Activated naive CD8-positive, alpha-beta T cell treated with anti-CD3 and anti-CD28 coated beads, Interleukin-2, amount 50 U/mL, for 16 hours (primary cell): ENCODE results near the gene BBS9.
"Not testable (repeated sequence)": the region's sequence is repeated elsewhere in the genome, so short reads cannot be mapped to it uniquely, and the experiment has no call there.

Experiments used
- DNase-seq: peaks from one replicate; pipeline ENCODE4 v3.0.0-alpha.2; 2020; ENCODE audit warnings: low read depth, low spot score

The BBS9 gene

GRCh38 chr7:33195264-33195663, 65.9 kb downstream of the BBS9 start:
- DNase-seq = no peak

DNA sequence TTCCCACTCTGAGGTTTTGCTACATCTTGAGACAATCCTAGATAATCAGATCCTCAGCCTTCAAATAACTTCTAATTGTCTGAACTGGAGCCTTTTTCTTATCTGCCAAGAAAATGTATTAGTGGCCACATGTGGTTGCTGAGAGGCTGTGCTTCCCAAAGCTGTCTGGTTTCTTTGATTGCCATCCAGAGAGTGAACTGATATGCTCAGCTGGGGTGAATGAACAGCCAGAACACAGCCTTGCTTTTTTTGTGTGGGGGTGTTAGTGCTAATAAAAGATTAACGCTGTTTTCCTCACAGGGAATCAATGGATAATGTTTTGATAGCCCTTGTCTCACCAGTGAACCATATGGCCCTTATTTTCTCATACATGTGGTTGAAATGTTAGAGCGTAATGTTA, 66.9 kb downstream of the BBS9 start:
- no peak for DNase-seq

DNA sequence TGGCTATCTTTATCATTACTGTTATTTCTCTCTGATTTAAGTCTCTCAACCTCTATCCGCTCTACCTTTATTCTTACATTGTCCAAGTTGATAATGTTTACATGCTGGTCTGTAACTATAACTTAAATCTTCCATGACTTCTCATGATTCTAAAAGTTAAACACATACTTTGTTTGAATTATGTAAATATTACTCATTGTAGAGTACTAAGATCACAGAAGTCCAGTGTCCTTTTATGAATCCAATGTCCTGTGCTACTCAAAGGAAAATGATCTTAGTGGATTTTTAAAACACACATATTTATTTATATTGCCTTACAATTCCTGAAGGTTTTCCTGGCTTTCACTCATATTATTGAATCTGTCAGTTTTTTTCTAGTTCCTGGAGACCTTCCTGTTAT, 70.9 kb downstream of the BBS9 start:
- no peak for DNase-seq

- no peak for DNase-seq
Measured at GRCh38 chr7:33201821-33202220, 72.5 kb downstream of the BBS9 start.

GRCh38 chr7:33210958-33211357, 81.6 kb downstream of the BBS9 start:
- DNase-seq = no peak

DNA sequence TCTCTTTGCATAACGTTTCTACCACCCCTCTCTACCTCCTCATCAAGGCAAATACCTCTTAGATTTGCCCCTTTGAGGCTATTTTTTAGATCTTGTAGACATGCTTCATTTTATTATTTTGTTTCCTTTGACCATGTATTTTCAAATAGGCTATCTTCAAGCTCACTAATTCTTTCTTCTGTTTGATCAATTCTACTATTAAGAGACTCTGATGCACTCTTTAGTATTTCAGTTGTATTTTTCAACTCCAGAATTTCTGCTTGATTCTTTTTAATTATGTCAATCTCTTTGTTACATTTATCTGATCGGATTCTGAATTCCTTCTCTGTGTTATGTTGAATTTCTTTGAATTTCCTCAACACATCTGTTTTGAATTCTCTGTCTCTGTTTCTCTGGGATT, 82.8 kb downstream of the BBS9 start:
- DNase-seq = no peak

GRCh38 chr7:33215992-33216391, 86.6 kb downstream of the BBS9 start:
- no peak for DNase-seq

DNA sequence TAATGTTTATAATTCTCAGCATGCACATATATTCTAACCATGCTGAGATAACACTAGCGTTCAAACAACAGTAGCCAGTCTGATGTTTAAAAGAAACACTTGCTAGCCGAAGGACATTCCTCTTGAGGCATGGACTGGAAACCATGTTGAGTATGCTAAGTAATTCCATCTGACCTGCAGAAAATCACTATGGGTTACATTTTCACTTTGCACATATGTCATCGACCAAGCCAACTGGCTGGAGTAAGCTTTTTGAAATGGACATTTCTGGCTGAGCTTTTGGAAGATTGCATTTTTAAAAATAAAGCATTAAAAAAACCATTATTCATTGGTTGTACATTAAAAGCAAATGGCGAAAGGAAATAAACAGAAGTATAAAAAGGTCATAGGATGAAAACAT, 88.2 kb downstream of the BBS9 start:
- DNase-seq = no peak

- not testable (repeated sequence) for DNase-seq
Measured at GRCh38 chr7:33218841-33219535, 89.6 kb downstream of the BBS9 start.

DNA sequence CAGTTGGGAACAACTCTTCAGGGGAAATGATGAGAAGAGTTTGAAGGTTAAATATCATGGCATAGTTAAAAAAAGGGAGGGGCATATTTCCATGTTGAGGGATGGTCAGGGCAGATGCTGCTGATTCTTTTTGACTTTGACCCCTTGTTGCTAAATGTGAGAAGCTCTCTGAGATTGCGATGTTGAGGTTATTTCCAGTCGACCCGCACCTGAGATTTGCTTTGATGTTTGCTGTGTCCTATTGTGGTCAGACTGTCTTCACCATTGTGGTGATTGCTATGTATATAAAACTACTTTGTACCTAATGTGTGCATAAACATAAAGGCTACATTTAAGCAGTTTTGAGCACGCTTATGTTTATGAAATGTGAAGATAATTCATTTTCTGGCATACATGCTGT, 90.9 kb downstream of the BBS9 start:
- DNase-seq = no peak

GRCh38 chr7:33221390-33221789, 92.0 kb downstream of the BBS9 start:
- no peak for DNase-seq

DNA sequence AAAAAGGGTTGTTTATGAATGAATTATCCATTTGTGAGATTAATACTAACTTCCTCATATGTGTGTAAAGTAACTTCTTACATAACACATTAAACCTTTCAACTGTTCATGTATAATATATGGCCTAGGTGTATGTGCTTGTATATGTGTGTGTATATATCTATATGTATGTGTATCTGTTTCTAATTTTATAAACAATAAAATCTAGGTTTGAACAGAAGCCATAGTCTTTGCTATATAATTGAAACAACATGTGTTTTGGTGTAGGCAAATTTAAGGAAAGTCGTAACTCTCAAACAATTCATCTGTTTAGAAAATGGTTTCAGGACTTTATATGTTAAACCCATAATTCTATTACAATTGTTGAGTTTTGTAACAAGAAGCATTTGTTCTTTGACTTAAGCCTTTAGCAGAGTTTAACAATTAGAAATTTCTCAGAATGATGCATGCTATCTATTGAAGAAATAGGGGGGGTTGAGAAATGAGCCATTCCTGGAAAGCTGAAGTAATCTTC, 103.3 kb downstream of the BBS9 start:
- no peak for DNase-seq

DNA sequence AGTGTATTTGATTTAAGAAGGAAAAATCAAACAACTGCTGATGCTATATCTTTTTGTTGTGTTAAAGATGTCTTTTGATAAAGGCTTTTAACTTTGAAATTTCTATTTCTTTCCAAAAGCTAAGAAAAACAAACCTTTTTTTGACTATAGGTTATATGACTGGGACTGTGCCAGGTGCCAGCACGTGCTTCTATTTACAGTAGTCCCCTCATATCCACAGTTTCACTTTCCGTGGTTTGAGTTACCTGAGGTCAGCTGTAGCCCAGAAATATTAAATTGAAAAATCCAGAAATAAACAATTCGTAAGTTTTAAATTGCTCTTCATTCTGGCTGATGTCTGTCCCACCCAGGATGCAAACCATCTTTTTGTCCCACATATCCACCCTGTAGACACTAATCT, 104.3 kb downstream of the BBS9 start:
- DNase-seq = no peak

GRCh38 chr7:33237036-33237435, 107.7 kb downstream of the BBS9 start:
- DNase-seq = no peak

GRCh38 chr7:33243319-33243881, 114.0 kb downstream of the BBS9 start:
- DNase-seq = no peak

DNA sequence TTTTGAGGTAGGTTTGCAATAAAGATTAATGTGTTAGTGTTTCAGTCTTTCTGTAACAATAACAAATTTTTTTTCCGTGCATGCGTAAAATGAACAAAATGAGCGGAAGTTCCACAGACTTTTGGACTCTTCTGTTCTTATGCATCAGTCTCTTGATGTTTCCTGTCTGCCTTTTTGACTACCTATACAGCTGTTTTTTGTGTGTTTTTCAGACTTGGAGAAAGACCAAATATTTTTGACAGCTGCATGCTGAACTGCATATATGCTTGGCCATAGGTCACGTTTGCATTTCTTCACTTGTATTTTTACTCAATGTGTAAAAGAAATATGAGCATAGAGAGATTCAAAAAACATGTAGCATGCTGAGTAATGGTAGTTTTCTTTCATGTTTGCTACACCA, 119.3 kb downstream of the BBS9 start:
- no peak for DNase-seq

DNA sequence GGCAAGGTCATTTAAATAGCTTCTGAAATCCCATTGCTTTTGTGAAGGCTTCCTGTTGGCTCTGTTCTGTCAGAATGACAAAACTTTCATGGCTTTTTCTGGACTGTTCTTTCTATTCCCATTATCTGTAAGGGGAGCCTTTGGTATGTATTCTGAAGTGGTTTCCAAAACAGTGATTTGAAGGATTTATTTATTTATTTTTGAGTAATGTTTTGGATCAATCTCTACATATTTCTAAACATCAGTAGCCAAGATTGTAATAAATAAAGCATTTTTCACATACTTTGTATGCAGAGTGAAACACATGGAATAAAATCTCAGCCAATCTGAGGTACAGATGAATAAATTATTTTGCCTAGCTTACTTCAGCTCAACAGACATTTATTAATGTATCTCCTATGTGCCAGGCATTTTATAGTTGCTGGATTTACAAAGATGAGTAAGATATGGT, 121.1 kb downstream of the BBS9 start:
- no peak for DNase-seq

- no peak for DNase-seq
Measured at GRCh38 chr7:33251301-33251700, 121.9 kb downstream of the BBS9 start.

DNA sequence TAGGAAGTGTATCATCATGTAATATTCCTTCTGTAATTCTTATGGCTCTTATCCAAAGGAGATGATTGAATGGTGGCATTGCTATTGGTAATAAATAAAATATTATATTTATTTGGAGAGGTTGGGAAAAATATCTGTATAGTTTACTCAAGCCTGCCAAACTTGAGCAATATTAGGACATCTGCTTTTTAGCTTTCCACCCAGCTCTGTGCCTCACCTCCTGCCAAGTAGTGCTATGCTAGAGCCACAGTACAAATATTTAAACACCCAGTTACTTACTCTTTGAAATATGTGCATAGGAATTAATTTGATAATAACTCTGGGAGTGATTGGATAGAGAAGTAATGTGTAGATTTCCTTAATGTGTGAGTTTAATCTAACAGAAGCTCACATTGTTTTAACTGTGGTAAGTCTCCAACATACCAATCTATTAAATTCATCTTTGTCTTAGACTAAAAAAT, 129.2 kb downstream of the BBS9 start:
- no peak for DNase-seq

- no peak for DNase-seq
Measured at GRCh38 chr7:33261585-33261984, 132.2 kb downstream of the BBS9 start.

DNA sequence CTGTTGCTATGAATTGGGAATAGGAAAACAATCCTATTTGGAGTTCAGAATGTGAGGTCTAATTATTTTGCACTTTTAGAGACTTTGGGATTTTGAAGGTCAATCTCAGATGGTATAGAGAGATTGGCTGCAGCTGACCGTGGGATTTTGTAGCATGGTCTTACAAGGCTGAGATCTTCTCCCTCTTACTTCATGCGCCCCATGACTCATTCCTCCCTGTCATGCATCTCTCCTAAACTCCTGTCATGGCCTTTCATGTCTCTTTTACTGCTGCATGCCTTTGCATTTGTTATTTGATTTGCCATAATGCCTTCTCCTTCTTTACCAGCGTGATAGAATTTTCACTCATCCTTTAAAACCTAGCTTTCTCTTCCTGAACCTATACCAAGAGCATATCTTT, 133.1 kb downstream of the BBS9 start:
- no peak for DNase-seq

- DNase-seq = not testable (repeated sequence)
Measured at GRCh38 chr7:33271839-33272371, 142.5 kb downstream of the BBS9 start.

- DNase-seq = no peak
Measured at GRCh38 chr7:33273356-33273755, 144.0 kb downstream of the BBS9 start.
